ENCODE results near the gene C3orf49.

DNA sequence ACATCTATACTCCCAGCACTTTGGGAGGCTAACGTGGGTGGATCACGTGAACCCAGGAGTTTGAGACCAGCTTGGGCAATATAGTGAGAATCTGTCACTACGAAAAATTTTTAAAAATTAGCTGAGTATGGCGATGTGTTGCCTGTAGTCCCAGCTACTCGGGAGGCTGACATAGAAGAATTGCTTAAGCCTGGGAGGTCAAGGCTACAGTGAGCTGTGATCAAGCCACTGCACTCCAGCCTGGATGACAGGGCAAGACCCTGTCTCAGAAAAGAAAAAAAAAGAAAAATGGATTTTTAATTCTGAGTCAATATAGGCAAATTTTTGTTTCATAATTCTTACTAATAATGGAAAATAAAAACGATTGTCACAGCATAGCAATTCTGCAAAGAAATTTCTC, 13.3 kb downstream of the C3orf49 start:
- TF ChIP-seq SMC3 (IDR thresholded peaks at IDR 0.05; ENCODE audit: low read depth, low read length) (no peak), POLR2AphosphoS5 (IDR thresholded peaks at IDR 0.05; ENCODE audit: low read depth, low read length) (no peak), FOXM1 (IDR thresholded peaks at IDR 0.05; ENCODE audit: low read depth) (no peak), EP300 (IDR thresholded peaks at IDR 0.05; ENCODE audit: borderline replicate concordance in 1 of 2, low read depth in 1 of 2, low read length in 1 of 2) (no peak), TAF1 (IDR thresholded peaks at IDR 0.05; ENCODE audit: borderline replicate concordance, low read depth, low read length) (no peak), TCF12 (IDR thresholded peaks at IDR 0.05) (no peak), SIN3A (IDR thresholded peaks at IDR 0.05; ENCODE audit: borderline replicate concordance, low read depth, low read length) (no peak), MEF2A (IDR thresholded peaks at IDR 0.05; ENCODE audit: borderline replicate concordance, low read depth) (no peak), GABPA (IDR thresholded peaks at IDR 0.05; ENCODE audit: low read depth) (no peak), RAD21 (IDR thresholded peaks at IDR 0.05; ENCODE audit: low read length) (no peak), GATA2 (CRISPR knock-in tag; IDR thresholded peaks at IDR 0.05) (no peak)
- TF ChIP-seq, protein P1, sequence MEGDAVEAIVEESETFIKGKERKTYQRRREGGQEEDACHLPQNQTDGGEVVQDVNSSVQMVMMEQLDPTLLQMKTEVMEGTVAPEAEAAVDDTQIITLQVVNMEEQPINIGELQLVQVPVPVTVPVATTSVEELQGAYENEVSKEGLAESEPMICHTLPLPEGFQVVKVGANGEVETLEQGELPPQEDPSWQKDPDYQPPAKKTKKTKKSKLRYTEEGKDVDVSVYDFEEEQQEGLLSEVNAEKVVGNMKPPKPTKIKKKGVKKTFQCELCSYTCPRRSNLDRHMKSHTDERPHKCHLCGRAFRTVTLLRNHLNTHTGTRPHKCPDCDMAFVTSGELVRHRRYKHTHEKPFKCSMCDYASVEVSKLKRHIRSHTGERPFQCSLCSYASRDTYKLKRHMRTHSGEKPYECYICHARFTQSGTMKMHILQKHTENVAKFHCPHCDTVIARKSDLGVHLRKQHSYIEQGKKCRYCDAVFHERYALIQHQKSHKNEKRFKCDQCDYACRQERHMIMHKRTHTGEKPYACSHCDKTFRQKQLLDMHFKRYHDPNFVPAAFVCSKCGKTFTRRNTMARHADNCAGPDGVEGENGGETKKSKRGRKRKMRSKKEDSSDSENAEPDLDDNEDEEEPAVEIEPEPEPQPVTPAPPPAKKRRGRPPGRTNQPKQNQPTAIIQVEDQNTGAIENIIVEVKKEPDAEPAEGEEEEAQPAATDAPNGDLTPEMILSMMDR (IDR thresholded peaks at IDR 0.05) = no peak
- TF ChIP-seq, protein P2, sequence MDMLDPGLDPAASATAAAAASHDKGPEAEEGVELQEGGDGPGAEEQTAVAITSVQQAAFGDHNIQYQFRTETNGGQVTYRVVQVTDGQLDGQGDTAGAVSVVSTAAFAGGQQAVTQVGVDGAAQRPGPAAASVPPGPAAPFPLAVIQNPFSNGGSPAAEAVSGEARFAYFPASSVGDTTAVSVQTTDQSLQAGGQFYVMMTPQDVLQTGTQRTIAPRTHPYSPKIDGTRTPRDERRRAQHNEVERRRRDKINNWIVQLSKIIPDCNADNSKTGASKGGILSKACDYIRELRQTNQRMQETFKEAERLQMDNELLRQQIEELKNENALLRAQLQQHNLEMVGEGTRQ (IDR thresholded peaks at IDR 0.05; ENCODE audit: borderline replicate concordance, low read depth, low read length) = no peak

Measured in SK-N-SH (cell line).